ENCODE data around the gene TIMM44.
"Not testable (repeated sequence)": the region's sequence is repeated elsewhere in the genome, so short reads cannot be mapped to it uniquely, and the experiment has no call there.

TIMM44 gene

GRCh38 chr19:7977021-7977722, 33.7 kb upstream of the TIMM44 start:
- no peak for DNase-seq (ENCODE audit: low spot score)

DNA sequence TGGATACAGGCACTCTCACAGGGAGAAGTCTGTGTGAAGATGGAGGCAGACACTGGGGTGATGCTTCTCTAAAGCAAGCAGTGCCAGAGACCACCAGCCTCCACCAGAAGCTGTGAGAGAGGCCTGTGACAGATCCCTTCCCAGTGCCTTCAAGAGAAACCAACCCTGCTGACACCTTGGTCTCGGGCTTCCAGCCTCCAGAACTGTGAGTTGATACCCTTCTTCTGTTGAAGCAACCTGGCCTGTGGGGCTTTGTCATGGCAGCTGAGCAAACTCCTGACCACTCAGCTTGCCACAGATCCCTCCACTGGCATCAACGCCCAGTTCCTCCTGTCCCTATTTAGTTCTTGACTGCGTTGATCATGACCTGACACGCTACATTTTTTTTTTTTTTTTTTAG, 33.0 kb upstream of the TIMM44 start:
- DNase-seq (ENCODE audit: low spot score) = no peak

GRCh38 chr19:7975037-7975436, 31.6 kb upstream of the TIMM44 start:
- no peak for DNase-seq (ENCODE audit: low spot score)

- no peak for DNase-seq (ENCODE audit: low spot score)
Observed at GRCh38 chr19:7973883-7974282, 30.4 kb upstream of the TIMM44 start.

GRCh38 chr19:7971553-7972520, 28.4 kb upstream of the TIMM44 start:
- DNase-seq (ENCODE audit: low spot score) = no peak

DNA sequence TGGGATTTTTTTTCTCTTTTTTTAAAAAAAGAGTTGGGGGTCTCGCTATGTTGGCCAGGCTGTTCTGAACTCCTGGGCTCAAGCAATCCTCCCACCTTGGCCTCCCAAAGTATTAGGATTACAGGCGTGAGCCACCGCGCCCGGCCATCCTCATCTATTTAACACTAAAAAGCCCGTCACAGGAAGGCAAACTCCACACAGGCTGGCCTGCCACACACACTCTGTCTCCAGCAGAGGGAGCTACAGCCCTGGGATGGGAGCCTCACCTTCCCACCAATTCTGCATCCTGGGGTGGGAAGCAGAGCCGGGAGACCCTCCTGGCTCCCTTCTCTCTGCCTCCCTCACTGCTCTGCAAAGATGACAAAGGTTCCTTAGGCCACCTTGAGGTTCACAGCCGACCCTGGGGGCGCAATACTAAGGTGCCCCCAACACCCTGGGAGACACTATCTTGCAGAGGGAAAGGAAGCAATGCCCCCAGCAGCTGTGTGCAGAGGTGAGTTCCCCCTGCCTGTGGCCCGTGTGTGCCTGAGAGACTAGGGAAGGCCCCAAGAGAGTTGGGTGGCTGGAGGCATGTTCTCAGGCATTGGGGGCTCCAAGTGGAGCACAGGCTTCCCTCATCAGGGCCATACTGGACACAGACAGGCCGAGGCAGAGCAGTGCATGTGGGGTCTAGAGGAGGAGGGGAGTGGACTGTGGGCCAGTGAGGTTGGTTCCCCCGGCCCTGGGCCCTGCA, 27.4 kb upstream of the TIMM44 start:
- peak; percentile 74 for DNase-seq (ENCODE audit: low spot score)

DNA sequence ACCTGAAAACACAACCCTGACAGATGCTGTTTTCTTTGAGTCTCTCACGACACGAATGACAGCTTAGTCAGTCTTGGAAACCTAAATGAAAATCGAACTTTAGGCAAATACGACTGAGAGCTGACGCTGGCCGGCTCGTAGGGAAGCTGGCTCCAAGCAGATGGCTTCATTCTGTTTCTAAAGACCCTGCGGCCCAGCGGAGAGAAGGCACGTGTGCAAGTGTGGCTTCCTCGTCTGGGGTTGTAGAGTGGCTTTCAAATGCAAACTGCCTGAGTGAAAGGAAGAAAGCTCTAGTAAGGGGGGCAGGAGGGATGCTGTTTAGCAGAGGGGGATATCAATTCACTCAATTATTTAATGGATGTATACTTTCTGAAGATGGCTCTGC, 26.1 kb upstream of the TIMM44 start:
- DNase-seq (ENCODE audit: low spot score) = no peak

DNA sequence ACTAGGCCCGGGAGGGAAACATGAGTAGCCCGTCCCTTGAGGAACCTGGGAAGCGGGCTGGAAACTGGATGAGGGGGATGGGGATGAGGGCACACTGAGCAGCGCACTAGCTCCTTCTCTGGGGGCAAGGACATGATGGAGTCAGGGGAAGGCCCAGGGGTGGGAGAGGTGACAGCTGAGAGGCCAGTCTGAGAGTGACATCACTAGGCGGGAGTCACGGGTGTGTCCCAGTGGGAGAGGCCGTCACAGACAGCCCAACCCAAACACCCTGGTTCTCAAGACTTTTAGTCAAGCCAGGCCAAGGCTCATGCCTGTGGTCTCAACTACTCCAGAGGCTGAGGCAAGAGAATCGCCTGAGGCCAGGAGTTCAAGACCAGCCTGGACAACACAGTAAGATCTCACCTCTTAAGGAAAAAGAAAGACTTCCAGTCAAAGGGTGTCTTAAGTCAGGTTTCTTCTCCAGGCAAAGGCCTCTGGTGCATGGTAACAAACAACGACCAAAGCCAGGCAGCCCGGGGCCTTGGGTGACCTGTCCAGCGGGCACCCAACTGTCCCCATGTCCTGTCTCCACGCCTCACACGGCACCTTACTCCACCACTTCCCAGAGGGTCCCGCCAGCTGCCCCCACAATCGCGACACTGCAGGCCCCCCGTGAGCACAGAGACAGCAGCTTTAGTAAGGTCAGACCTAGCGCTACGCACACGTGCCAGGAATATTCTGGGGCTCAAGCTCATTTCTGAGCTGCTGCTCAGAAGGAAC, 25.5 kb upstream of the TIMM44 start:
- no peak for DNase-seq (ENCODE audit: low spot score)

DNA sequence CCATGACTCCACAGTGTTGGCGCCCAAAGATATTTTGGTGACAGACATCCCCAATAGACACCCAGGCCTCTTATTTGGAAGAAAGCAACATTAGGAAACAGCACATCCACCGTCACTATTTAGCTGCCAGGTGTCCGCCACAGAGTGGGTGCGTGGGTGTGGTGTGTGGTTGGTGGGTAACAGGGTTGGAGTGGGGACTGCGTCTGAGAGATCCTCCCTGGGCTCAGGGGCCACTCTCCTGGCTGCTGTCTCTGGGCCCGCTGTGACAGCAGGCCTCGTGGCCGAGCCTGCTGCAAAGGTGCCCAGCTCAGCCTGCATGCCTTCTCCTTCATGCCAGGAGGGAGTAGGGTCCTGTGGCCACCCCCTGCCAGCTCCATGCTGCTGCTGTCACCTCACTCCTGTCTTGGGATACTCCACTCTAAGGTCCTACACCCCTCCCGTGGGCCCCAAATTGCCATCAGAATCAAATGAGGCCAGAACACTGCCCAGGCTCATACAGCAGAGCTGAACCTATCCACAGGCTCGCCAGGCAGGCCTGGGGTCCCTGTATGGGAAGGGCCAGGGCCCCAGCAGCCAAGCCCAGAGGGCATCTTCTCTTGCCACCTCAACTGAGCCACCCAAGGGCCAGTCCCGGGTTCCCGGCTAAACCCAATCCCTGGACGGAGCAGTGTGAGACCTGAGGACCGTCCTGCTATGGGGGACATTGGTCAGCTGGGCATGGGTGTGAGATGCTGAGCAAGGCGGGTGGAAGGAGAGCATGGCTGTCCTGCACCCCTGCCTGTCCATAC, 24.7 kb upstream of the TIMM44 start:
- no peak for DNase-seq (ENCODE audit: low spot score)

DNA sequence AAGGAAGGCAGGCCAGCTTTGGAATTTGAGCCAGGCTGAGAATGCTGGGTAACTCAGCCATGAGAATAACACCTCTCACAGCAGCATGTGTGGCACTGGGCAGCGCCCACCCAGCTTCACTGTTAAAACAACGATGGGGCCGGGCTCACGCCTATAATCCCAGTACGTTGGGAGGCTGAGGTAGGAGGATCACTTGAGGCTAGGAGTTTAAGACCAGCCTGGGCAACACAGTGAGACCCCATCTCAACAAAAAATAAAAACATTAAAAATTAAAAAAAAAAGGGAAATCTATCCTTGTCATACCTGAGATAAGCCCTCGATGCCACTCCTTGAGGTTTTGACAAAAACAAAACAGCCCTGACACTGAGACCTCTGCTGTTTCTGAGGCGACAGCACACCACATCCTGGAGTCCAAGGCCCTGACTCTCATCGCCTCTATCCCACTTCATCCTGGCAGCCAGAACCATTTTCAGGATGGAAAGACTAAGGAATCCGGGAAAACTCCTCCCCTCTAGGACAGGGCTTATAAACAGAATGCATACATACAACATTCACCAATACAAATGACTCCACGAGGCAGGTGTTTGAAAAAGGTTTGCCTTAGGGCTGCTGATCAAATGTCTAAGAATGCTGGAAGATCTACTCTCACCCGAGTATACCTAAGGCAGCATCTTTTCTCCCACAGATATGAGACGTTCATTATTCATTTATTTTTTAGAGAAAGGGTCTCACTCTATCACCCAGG, 22.6 kb upstream of the TIMM44 start:
- no peak for DNase-seq (ENCODE audit: low spot score)

DNA sequence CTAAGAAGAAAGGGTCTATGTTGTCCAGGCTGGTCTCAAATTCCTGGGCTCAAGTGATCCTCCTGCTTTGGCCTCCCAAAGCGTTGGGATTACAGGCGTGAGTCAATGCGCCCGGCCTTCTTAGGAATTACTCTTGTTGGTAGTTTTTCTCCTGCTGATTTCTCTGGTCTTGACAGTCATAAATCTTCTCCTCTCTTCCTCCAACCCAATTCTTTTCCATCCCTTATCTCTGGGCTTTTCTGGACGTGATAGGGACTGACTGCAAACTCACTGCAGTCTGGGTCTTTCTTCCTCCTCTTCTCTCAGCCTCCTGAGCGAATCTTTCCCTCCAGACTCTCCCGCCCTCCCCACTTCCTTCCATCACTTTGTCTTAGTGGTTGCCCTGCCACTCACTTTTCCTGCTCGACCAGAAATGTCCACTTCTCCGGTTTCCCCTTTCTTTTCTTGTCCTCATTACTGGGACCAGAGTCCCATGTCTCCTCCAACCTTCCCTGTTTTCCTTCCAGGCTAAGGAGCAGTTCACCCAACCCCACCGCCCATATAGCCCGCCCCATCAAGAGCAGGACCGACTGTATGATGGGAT, 21.9 kb upstream of the TIMM44 start:
- DNase-seq (ENCODE audit: low spot score) = no peak

DNA sequence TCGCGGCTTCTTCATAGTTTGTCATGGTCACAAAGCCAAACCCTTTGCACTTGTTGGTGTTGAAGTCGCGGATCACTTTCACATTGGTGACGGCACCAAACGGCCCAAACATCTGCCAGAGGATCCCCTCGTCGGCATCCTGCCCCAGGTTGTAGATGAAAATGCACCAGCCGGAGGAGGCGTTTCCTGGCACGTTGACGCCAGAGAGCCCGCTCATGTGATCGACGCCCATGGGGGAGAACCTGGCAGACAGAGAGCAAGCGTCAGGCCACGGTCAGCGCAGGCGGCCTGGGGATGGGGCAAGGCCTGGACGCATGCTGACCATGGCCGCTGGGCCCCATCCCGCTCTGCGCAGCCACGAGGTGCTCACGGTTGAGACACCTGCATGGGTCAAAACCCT, 20.1 kb upstream of the TIMM44 start:
- no peak for DNase-seq (ENCODE audit: low spot score)

DNA sequence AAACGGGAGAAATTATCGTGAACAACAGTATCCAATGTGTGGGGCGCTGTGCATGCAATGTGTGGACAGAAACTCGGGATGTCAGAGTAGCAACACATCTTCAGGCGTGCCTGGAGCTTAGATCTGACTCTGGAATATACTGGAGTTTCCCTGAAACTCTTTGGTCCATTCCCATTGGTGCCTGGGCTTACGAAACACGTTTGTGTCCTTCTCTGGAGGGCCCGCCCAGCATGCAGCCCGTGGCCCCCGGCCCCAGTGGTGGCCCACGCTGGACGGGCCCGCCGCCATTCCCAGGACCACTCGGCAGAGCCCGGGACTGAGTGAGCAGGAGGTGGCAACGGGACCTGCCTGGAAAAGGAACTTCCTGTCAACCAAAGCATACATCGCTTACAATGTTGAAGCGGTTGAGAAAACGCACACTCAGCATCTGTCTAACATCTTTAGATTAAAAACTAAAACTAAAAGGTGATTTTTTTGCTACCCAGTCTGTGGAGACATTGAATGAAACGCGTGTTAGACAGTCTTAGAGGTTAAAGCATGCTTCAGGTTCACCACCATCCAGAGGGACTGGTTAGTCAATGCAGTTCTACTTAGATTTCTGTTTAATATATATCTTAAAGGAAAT, 19.3 kb upstream of the TIMM44 start:
- no peak for DNase-seq (ENCODE audit: low spot score)

DNA sequence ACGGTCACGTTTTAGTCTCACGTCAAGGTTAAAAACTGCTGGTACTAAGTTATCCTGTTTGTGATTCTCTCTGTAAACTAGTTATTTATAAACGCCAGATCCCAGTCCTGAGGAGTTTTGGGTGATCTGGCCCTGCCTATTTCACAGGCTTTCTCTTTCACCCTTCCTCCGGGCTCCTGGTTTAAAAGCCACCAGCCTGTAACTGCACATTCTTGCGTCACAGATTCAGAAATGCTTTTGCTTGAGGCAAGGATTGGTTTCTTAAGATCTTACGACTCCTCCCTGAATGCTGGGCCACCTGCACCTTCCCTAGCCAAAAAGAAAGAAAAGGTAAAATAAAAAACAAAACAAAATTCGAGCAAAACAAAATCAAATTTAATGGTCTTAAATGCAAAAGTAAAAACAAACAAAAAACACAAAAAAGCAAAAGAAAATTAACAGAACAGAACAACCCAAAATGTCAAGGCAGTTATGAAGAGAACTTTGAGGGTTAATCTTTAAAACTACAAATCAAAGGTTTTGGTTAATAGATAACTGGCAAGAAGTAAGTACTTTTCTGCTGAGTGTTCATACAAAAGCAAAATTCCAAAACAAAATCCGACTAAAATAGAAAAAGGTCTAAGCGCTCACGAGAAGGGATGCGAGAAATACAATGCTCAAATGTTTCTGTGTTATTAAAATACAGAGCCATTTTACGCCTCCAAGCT, 18.6 kb upstream of the TIMM44 start:
- no peak for DNase-seq (ENCODE audit: low spot score)

DNA sequence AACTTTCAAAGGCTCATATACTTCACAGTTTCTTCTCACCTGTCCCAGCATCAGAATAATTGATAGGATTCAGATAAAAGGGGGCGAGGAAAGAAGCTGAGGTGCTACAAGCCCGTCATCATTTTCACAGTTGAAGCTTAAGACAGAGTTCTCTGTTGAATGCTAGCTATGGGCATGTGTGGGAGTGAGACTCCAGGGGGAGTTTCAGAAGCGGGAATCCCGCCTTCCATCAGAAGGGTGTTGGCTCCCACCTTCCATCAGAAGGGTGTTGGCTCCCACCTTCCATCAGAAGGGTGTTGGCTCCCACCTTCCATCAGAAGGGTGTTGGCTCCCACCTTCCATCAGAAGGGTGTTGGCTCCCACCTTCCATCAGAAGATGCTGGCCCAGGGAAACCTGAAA, 17.6 kb upstream of the TIMM44 start:
- not testable (repeated sequence) for DNase-seq (ENCODE audit: low spot score)

DNA sequence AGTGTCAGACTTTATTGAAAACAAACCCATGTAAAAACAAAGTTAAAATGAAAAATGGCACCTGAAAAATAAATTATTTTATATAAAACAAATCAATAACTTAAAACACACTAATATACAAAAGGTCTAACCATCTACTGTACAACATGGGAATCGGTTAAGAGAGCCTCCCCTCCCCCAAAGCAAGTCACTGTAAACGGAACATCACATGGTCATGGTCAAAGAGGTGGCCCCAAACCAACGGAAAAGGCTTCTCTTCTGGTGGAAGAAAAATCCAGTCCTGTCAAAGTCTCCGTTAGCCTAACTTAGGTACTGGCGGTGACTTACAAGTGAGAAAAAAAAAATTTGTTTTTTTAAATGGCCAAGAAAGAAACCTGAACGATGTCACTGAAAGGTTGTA, 15.7 kb upstream of the TIMM44 start:
- DNase-seq (ENCODE audit: low spot score) = no peak

DNA sequence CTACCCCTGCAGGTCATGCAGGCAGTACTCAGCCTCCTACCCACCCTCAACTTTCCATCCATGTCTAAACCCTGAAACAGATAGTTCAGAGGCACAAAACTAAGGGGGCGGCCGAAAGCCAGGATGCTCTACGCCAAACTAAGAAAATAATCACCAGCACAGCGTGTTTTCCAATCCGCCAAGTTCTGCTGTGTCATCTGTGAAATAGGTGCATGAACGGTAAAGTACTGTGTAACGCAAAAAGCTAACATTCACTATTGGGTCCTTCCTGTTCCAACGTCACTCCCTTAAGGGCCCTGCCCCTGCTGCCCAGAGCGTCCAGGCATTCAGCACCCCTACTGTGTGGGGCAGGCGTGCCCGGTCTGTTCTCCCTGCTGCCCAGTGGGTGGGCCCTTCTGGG, 12.2 kb upstream of the TIMM44 start:
- no peak for DNase-seq (ENCODE audit: low spot score)

- no peak for DNase-seq (ENCODE audit: low spot score)
Observed at GRCh38 chr19:7953576-7953975, 10.1 kb upstream of the TIMM44 start.

GRCh38 chr19:7953060-7953459, 9.6 kb upstream of the TIMM44 start:
- DNase-seq (ENCODE audit: low spot score) = no peak
